ENCODE results near the gene ANG.

Gene ANG

DNA sequence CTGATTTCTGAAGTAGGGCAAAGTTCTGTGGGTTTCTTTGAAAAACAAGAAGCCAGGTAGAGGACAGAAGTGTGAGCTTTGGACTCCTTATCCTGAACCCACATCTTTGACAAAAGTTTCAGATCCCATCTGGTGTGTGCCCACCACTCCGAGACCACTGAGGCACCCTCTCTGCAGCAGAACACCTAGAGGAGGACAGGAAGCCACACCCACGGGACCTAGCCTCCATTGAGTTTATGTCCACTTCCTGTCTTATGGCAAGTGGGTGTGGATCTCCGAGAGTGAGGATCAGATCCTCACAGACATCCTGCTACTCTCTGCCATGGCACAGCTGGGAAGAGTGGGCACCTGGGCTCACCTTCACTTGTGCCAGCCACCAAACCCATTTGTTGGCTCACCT lies 30.3 kb upstream of the ANG start:
- Histone ChIP-seq H3K4me3 (replicated peaks; ENCODE audit: insufficient read depth, low read length) (no peak overlapping the region), H3K27ac (replicated peaks) (no peak overlapping the region), H3K27me3 (ENCODE audit: insufficient read depth, poor library complexity, severe bottlenecking) (peaks cover 16% of the 10 kb centered on the region)
- no peak for TF ChIP-seq REST (IDR thresholded peaks at IDR 0.05; ENCODE audit: insufficient replicate concordance, low read depth)
- no peak for TF ChIP-seq SPI1 (IDR thresholded peaks at IDR 0.05; ENCODE audit: borderline replicate concordance, low read depth)
- TF ChIP-seq GABPA (IDR thresholded peaks at IDR 0.05; ENCODE audit: low read depth), result no peak
- TF ChIP-seq, protein P1, sequence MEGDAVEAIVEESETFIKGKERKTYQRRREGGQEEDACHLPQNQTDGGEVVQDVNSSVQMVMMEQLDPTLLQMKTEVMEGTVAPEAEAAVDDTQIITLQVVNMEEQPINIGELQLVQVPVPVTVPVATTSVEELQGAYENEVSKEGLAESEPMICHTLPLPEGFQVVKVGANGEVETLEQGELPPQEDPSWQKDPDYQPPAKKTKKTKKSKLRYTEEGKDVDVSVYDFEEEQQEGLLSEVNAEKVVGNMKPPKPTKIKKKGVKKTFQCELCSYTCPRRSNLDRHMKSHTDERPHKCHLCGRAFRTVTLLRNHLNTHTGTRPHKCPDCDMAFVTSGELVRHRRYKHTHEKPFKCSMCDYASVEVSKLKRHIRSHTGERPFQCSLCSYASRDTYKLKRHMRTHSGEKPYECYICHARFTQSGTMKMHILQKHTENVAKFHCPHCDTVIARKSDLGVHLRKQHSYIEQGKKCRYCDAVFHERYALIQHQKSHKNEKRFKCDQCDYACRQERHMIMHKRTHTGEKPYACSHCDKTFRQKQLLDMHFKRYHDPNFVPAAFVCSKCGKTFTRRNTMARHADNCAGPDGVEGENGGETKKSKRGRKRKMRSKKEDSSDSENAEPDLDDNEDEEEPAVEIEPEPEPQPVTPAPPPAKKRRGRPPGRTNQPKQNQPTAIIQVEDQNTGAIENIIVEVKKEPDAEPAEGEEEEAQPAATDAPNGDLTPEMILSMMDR (IDR thresholded peaks at IDR 0.05; ENCODE audit: insufficient read depth, low read length), result no peak
- TF ChIP-seq POLR2AphosphoS5 (IDR thresholded peaks at IDR 0.05; ENCODE audit: low read depth), result no peak
- no peak for DNase-seq (ENCODE audit: low read depth in 1 of 2, low spot score in 1 of 2)

- H3K27ac ChIP-seq (replicated peaks), result no peak overlapping the region
- H3K4me3 ChIP-seq (replicated peaks; ENCODE audit: insufficient read depth, low read length), result no peak overlapping the region
- TF ChIP-seq GABPA (IDR thresholded peaks at IDR 0.05; ENCODE audit: low read depth) (no peak), POLR2AphosphoS5 (IDR thresholded peaks at IDR 0.05; ENCODE audit: low read depth) (no peak), REST (IDR thresholded peaks at IDR 0.05; ENCODE audit: insufficient replicate concordance, low read depth) (no peak), SPI1 (IDR thresholded peaks at IDR 0.05; ENCODE audit: borderline replicate concordance, low read depth) (no peak)
- TF ChIP-seq, protein P1 (IDR thresholded peaks at IDR 0.05; ENCODE audit: insufficient read depth, low read length), result no peak
- peaks cover 13% of the 10 kb centered on the region for H3K27me3 ChIP-seq (ENCODE audit: insufficient read depth, poor library complexity, severe bottlenecking)
- DNase-seq (ENCODE audit: low read depth in 1 of 2, low spot score in 1 of 2), result no peak
Measured at GRCh38 chr14:20659336-20659735, 29.2 kb upstream of the ANG start.

DNA sequence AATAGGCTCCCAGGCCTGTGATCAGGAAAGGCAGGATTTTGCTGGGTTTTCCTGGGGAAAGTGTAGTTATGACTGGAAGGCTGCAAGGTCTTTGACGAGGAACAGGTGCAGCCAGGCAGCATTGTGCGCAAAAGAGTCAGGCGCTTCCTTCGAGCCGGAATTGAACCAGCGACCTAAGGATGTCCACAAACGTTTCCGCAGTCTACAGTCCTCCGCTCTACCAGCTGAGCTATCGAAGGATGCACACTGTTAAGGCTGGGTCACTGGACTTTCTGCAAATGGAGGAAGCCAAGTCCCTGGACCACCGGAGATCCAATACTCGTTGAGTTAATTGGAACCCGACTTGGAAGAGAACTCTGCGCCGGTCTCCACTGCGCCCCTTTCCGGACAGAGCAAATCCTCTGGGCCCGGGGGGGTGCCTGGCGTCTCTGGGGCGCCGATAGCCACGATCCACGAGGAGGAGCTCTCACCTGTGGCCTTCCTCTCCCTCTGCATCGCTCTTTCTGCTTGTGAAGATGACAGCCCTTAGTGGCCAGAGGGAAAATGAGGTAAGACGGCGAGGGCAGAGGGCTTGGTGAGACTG lies 28.7 kb upstream of the ANG start:
- DNase-seq (ENCODE audit: low read depth in 1 of 2, low spot score in 1 of 2), result no peak
- H3K27me3 ChIP-seq (ENCODE audit: insufficient read depth, poor library complexity, severe bottlenecking), result peaks cover 12% of the 10 kb centered on the region
- H3K4me3 ChIP-seq (replicated peaks; ENCODE audit: insufficient read depth, low read length), result no peak overlapping the region
- TF ChIP-seq SPI1 (IDR thresholded peaks at IDR 0.05; ENCODE audit: borderline replicate concordance, low read depth), result no peak
- TF ChIP-seq GABPA (IDR thresholded peaks at IDR 0.05; ENCODE audit: low read depth), result no peak
- TF ChIP-seq, protein P1 (IDR thresholded peaks at IDR 0.05; ENCODE audit: insufficient read depth, low read length), result no peak
- TF ChIP-seq POLR2AphosphoS5 (IDR thresholded peaks at IDR 0.05; ENCODE audit: low read depth), result no peak
- TF ChIP-seq REST (IDR thresholded peaks at IDR 0.05; ENCODE audit: insufficient replicate concordance, low read depth), result no peak
- no peak overlapping the region for H3K27ac ChIP-seq (replicated peaks)
